Endothelial cell of umbilical vein (primary cell): ENCODE data around the gene NCK2. TPM values are rescaled to one million over a fixed set of nuclear protein-coding genes. Genes with fewer than 3 reads are reported as not detected.

ENCODE experiments used
- BruUV-seq: library from RNA; stranded (reverse); fragments of 400-500 nt; replicated peaks from 2 replicates; lab custom pipeline; 2021; lab: Mats Ljungman, UMichigan
- CTCF ChIA-PET: fragments of 300-600, 350-600 bp; sonication (Branson Sonifier 250); formaldehyde crosslinking; loops from one replicate; lab custom pipeline; 2021; ENCODE audit warnings: antibody characterized with exemption, inconsistent platforms; lab: Charles Lee
- POLR2A ChIA-PET: fragments of 300-600, 350-600 bp; sonication (Branson Sonifier 250); formaldehyde crosslinking; loops from one replicate; lab custom pipeline; 2021; ENCODE audit warnings: antibody characterized with exemption, inconsistent platforms; lab: Charles Lee
- DNase-seq: peaks from one replicate; pipeline ENCODE4 v3.0.0-alpha.2; 2011; ENCODE audit warnings: low read depth, low spot score
- FAIRE-seq: peaks from 2 replicates; lab custom pipeline; 2011; peaks lifted over from hg19 to GRCh38; lab: Jason Lieb, UNC
- H2AFZ ChIP-seq: 2 replicates; pipeline ENCODE4 v1.6.0; 2012; ENCODE audit warnings: low read depth, low read length, control low read depth, inconsistent platforms
- H3K27ac ChIP-seq: 2 replicates; pipeline ENCODE4 v1.5.1; 2011; ENCODE audit warnings: low read depth, mild to moderate bottlenecking, control low read depth, low read length, moderate library complexity; ENCODE audit not compliant: insufficient read depth
- H3K27me3 ChIP-seq, 2 experiments: 2 replicates each; pipeline versions ENCODE4 v1.6.0 to v1.6.1; 2011; ENCODE audit warnings: low read length in 2 of 2, mixed read lengths in 1 of 2; ENCODE audit not compliant: control insufficient read depth in 2 of 2, insufficient read depth in 2 of 2
- H3K36me3 ChIP-seq, 2 experiments: 2 replicates in 1 of 2; 3 replicates in 1 of 2; pipeline ENCODE4 v1.5.1; 2011; ENCODE audit warnings: low read length in 2 of 2, mild to moderate bottlenecking in 1 of 2, moderate library complexity in 1 of 2; ENCODE audit not compliant: control insufficient read depth in 2 of 2, insufficient read depth in 2 of 2; ENCODE audit errors: extremely low read depth in 1 of 2
- H3K4me1 ChIP-seq: 3 replicates; pipeline ENCODE4 v1.5.1; 2011; ENCODE audit warnings: mild to moderate bottlenecking, low read length; ENCODE audit not compliant: control insufficient read depth, insufficient read depth; ENCODE audit errors: extremely low read depth
- H3K4me2 ChIP-seq: 2 replicates; pipeline ENCODE4 v1.6.1; 2011; ENCODE audit warnings: low read length, control low read depth, mixed read lengths; ENCODE audit not compliant: insufficient read depth
- H3K4me3 ChIP-seq, 3 experiments: fragments of 200-600 bp in 1 of 3; sonication (generic), shearing (Covaris generic) in 1 of 3; replicated peaks in 1 of 3; 2 replicates each; pipeline ENCODE4 v1.5.1; 2011 to 2016; ENCODE audit warnings: control low read depth in 3 of 3, low read length in 3 of 3, mild to moderate bottlenecking in 2 of 3, inconsistent platforms in 1 of 3, low read depth in 1 of 3, moderate library complexity in 1 of 3; ENCODE audit not compliant: insufficient read depth in 1 of 3
- H3K79me2 ChIP-seq: 2 replicates; pipeline ENCODE4 v1.6.0; 2012; ENCODE audit warnings: low read length, inconsistent platforms; ENCODE audit not compliant: control insufficient read depth, insufficient read depth
- H3K9ac ChIP-seq: replicated peaks from 2 replicates; pipeline ENCODE3; 2011; ENCODE audit warnings: low read length, control low read depth; ENCODE audit not compliant: insufficient read depth; ENCODE audit errors: extremely low read depth
- H3K9me1 ChIP-seq: replicated peaks from 3 replicates; pipeline ENCODE4 v1.6.0; 2011; ENCODE audit warnings: mild to moderate bottlenecking, low read length; ENCODE audit not compliant: control insufficient read depth, insufficient read depth; ENCODE audit errors: extremely low read depth
- H3K9me3 ChIP-seq: replicated peaks from 2 replicates; pipeline ENCODE4 v1.5.1; 2012; ENCODE audit warnings: low read length, inconsistent platforms; ENCODE audit not compliant: control insufficient read depth, insufficient read depth
- H4K20me1 ChIP-seq: replicated peaks from 2 replicates; pipeline ENCODE3; 2011; ENCODE audit warnings: mild to moderate bottlenecking, low read length; ENCODE audit not compliant: control insufficient read depth, insufficient read depth; ENCODE audit errors: extremely low read depth
- CTCF ChIP-seq, 2 donors: IDR thresholded peaks; 1 replicate in 1 of 2; 2 replicates in 1 of 2; pipeline ENCODE4 v1.5.1; 2011; ENCODE audit warnings: low read length in 2 of 2, mild to moderate bottlenecking in 2 of 2, moderate library complexity in 2 of 2, control low read depth in 1 of 2, inconsistent platforms in 1 of 2, low read depth in 1 of 2; ENCODE audit not compliant: insufficient read depth in 1 of 2; ENCODE audit errors: extremely low read depth in 1 of 2
- EZH2 ChIP-seq: IDR thresholded peaks from 2 replicates; pipeline ENCODE4 v1.6.1; 2012; ENCODE audit warnings: borderline replicate concordance, low read depth, mild to moderate bottlenecking, moderate library complexity, low read length, inconsistent platforms; ENCODE audit not compliant: severe bottlenecking
- FOS ChIP-seq: IDR thresholded peaks from 2 replicates; pipeline ENCODE4 v1.6.1; 2011; ENCODE audit warnings: mild to moderate bottlenecking, low read length, moderate library complexity, borderline replicate concordance; ENCODE audit not compliant: insufficient read depth
- GATA2 ChIP-seq: IDR thresholded peaks from 2 replicates; pipeline ENCODE4 v1.7.0; 2011; ENCODE audit warnings: low read depth, mild to moderate bottlenecking, moderate library complexity, mixed read lengths, low read length; ENCODE audit not compliant: insufficient read length, insufficient read depth
- JUN ChIP-seq: IDR thresholded peaks from 2 replicates; pipeline ENCODE4 v1.6.1; 2011; ENCODE audit warnings: borderline replicate concordance, low read depth; ENCODE audit not compliant: insufficient read length, insufficient read depth
- MAX ChIP-seq: IDR thresholded peaks from 2 replicates; pipeline ENCODE4 v1.6.1; 2011; ENCODE audit not compliant: insufficient read depth, insufficient read length
- MYC ChIP-seq: IDR thresholded peaks from one replicate; pipeline ENCODE4 v1.6.1; 2011; ENCODE audit warnings: mild to moderate bottlenecking, low read depth, low read length
- POLR2A ChIP-seq: IDR thresholded peaks from 2 replicates; pipeline ENCODE4 v1.6.1; 2012; ENCODE audit warnings: low read depth, mild to moderate bottlenecking, control low read depth, low read length
- POLR2AphosphoS5 ChIP-seq: IDR thresholded peaks from 2 replicates; pipeline ENCODE4 v1.6.1; 2012; ENCODE audit warnings: low read depth, mild to moderate bottlenecking, control low read depth, low read length, moderate library complexity; ENCODE audit not compliant: insufficient read depth
- dilution Hi-C: fragments of 300-500 bp; cut with MboI; formaldehyde crosslinking; loops from one replicate; pipeline ENCODE4 v1.15.0; 2019; ENCODE audit warnings: low sequenced_read_pairs; ENCODE audit not compliant: extremely low pct_ligation_motif_present
- intact Hi-C: fragments of 100-400 bp; cut with micrococcal nuclease; formaldehyde crosslinking; loops from one replicate; pipeline ENCODE4 v1.10.0; 2022
- polyA plus RNA-seq, 4 experiments: library from polyadenylated mRNA; depleted of rRNA in 3 of 4; stranded (reverse) in 3 of 4; unstranded in 1 of 4; fragments of >200 nt; gene quantifications; 2 replicates each; pipeline versions ENCODE4 v1.2.1 to v1.2.3, GENCODE V29; 2011 to 2012; ENCODE audit warnings: missing spikeins in 1 of 4
- total RNA-seq: library from RNA; stranded (reverse); gene quantifications from 2 replicates; pipeline ENCODE4 v1.2.3, GENCODE V29; 2021

NCK2 gene
- total and polyA plus RNA-seq, 2 donors (not counting 3 experiments of a cell fraction or from before 2014, with no cell fraction given), result 23.8 to 39.1 TPM

- H3K9me1 ChIP-seq, result no peaks in the 10 kb centered on the region
- no peaks in the 10 kb centered on the region for H3K9me3 ChIP-seq
- H4K20me1 ChIP-seq, result peaks cover 6% of the 10 kb centered on the region
- peaks cover 89% of the 10 kb centered on the region for H3K79me2 ChIP-seq
- H3K27me3 ChIP-seq, result no peaks in the 10 kb centered on the region
- FAIRE-seq (no peak), DNase-seq (no peak)
- dilution Hi-C loops (no loop called here), intact Hi-C loops (loop anchor here (5.0 to 10.0 kb wide), 4 partner anchors 135 to 405 kb away; no protein-coding TSS in a partner anchor)
- H3K4me1 ChIP-seq, result peaks cover 27% of the 10 kb centered on the region
- no peak overlapping the region for H3K27ac ChIP-seq
- no peak for TF ChIP-seq POLR2A
- TF ChIP-seq CTCF (IDR thresholded peaks at IDR 0.05; ENCODE audit: extremely low read depth in 1 of 2, insufficient read depth in 1 of 2, low read depth in 1 of 2, low read length in 2 of 2), result no peak
- TF ChIP-seq FOS, result no peak
- TF ChIP-seq EZH2, result no peak
- no peak for TF ChIP-seq GATA2
- TF ChIP-seq JUN, result no peak
- no peak for TF ChIP-seq MYC
- no peak for TF ChIP-seq POLR2AphosphoS5
- TF ChIP-seq MAX, result no peak
- POLR2A ChIA-PET, result no interaction called here
- H3K4me2 ChIP-seq, result no peak overlapping the region
- CTCF ChIA-PET, result interaction anchor here (0.6 kb wide), 1 partner anchor 93 kb away, joined by 3 read pairs; no protein-coding TSS in a partner anchor
- BruUV-seq, result no TSS peak
- H3K36me3 ChIP-seq, result no peaks in the 10 kb centered on the region
- no peak overlapping the region for H3K9ac ChIP-seq
- H2AFZ ChIP-seq, result no peak overlapping the region
- no peak overlapping the region for H3K4me3 ChIP-seq
Observed at GRCh38 chr2:105749583-105750400, 5.1 kb downstream of the NCK2 start.
